ENCODE results near the gene CUX1. TPM values are rescaled to one million over a fixed set of nuclear protein-coding genes. Genes with fewer than 3 reads are reported as not detected.

CUX1 gene
- total RNA-seq, 4 donors from 2014 or later, result 93.8 to 156 (median 112) TPM

GRCh38 chr7:102266541-102266940, 449.1 kb downstream of the CUX1 start:
- 65% methylated on average over 14 of the region's 14 CpGs for WGBS, 2 donors
- no peak for DNase-seq
- no peaks in the 10 kb centered on the region for H3K4me1 ChIP-seq
- H3K36me3 ChIP-seq, result no peaks in the 10 kb centered on the region
- intact Hi-C loops (cut with DNase I), result no loop called here
- H3K27me3 ChIP-seq, result no peaks in the 10 kb centered on the region
- H3K9me3 ChIP-seq, result no peaks in the 10 kb centered on the region
- H3K27ac ChIP-seq, result no peak overlapping the region
- TF ChIP-seq POLR2A (IDR thresholded peaks at IDR 0.05), result no peak
- TF ChIP-seq, protein P1, sequence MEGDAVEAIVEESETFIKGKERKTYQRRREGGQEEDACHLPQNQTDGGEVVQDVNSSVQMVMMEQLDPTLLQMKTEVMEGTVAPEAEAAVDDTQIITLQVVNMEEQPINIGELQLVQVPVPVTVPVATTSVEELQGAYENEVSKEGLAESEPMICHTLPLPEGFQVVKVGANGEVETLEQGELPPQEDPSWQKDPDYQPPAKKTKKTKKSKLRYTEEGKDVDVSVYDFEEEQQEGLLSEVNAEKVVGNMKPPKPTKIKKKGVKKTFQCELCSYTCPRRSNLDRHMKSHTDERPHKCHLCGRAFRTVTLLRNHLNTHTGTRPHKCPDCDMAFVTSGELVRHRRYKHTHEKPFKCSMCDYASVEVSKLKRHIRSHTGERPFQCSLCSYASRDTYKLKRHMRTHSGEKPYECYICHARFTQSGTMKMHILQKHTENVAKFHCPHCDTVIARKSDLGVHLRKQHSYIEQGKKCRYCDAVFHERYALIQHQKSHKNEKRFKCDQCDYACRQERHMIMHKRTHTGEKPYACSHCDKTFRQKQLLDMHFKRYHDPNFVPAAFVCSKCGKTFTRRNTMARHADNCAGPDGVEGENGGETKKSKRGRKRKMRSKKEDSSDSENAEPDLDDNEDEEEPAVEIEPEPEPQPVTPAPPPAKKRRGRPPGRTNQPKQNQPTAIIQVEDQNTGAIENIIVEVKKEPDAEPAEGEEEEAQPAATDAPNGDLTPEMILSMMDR (IDR thresholded peaks at IDR 0.05), result no peak
- H3K4me3 ChIP-seq (replicated peaks in 1 of 3), result no peak overlapping the region

GRCh38 chr7:102268635-102269034, 451.2 kb downstream of the CUX1 start:
- intact Hi-C loops (cut with DNase I), result no loop called here
- no peak overlapping the region for H3K4me3 ChIP-seq (replicated peaks in 1 of 3)
- no peaks in the 10 kb centered on the region for H3K4me1 ChIP-seq
- no peaks in the 10 kb centered on the region for H3K27me3 ChIP-seq
- no peak for DNase-seq
- no peaks in the 10 kb centered on the region for H3K36me3 ChIP-seq
- no peaks in the 10 kb centered on the region for H3K9me3 ChIP-seq
- 90 to 95% methylated on average over 10 of the region's 10 CpGs for WGBS, 2 donors
- TF ChIP-seq POLR2A (IDR thresholded peaks at IDR 0.05), result no peak
- TF ChIP-seq, protein P1 (IDR thresholded peaks at IDR 0.05), result no peak
- H3K27ac ChIP-seq, result no peak overlapping the region

- no peaks in the 10 kb centered on the region for H3K4me1 ChIP-seq
- no peak overlapping the region for H3K4me3 ChIP-seq (replicated peaks in 1 of 3)
- H3K27ac ChIP-seq, result no peak overlapping the region
- TF ChIP-seq, protein P1 (IDR thresholded peaks at IDR 0.05), result no peak
- no peak for TF ChIP-seq POLR2A (IDR thresholded peaks at IDR 0.05)
- H3K27me3 ChIP-seq, result no peaks in the 10 kb centered on the region
- no peaks in the 10 kb centered on the region for H3K36me3 ChIP-seq
- intact Hi-C loops (cut with DNase I), result no loop called here
- 80 to 83% methylated on average over 11 to 13 of the region's 13 CpGs for WGBS, 2 donors
- H3K9me3 ChIP-seq, result no peaks in the 10 kb centered on the region
- no peak for DNase-seq
Measured at GRCh38 chr7:102270178-102270887, 452.9 kb downstream of the CUX1 start.

- TF ChIP-seq, protein P1 (IDR thresholded peaks at IDR 0.05), result no peak
- TF ChIP-seq POLR2A (IDR thresholded peaks at IDR 0.05), result no peak
- Histone ChIP-seq H3K4me1 (no peaks in the 10 kb centered on the region), H3K9me3 (no peaks in the 10 kb centered on the region), H3K27me3 (no peaks in the 10 kb centered on the region), H3K27ac (no peak overlapping the region), H3K4me3 (replicated peaks in 1 of 3) (no peak overlapping the region), H3K36me3 (no peaks in the 10 kb centered on the region)
- intact Hi-C loops (cut with DNase I), result no loop called here
- DNase-seq, result no peak
- 94 to 97% methylated on average over 10 of the region's 10 CpGs for WGBS, 2 donors
Measured at GRCh38 chr7:102271158-102271798, 453.9 kb downstream of the CUX1 start.
